Activated naive CD8-positive, alpha-beta T cell treated with anti-CD3 and anti-CD28 coated beads, Interleukin-2, amount 10 ng/mL, durations not matched to agents 7 days and 5 days (primary cell): ENCODE measurements around the gene TNFRSF4. TPM values are rescaled to one million over a fixed set of nuclear protein-coding genes. Genes with fewer than 3 reads are reported as not detected.

Source experiments
- ATAC-seq: fragments of 150-1000 bp; cut with Tn5 transposase; one replicate; pipeline ENCODE4 v1.10.0; 2021; ENCODE audit warnings: low read depth, moderate library complexity
- POLR2A ChIA-PET: fragments of 350-600 bp; sonication (Branson Sonifier 250); formaldehyde crosslinking; loops from one replicate; lab custom pipeline; 2021; ENCODE audit warnings: antibody characterized with exemption; lab: Charles Lee
- DNase-seq: peaks from one replicate; pipeline ENCODE4 v3.0.0; 2021
- H3K27ac Mint-ChIP-seq: one replicate; pipeline ENCODE4 v1.8.0; 2022; ENCODE audit warnings: mild to moderate bottlenecking, mixed read lengths
- H3K27me3 Mint-ChIP-seq: one replicate; pipeline ENCODE4 v1.8.0; 2022; ENCODE audit warnings: mild to moderate bottlenecking, moderate library complexity, mixed read lengths
- H3K36me3 Mint-ChIP-seq: one replicate; pipeline ENCODE4 v1.8.0; 2021; ENCODE audit warnings: mild to moderate bottlenecking, mixed read lengths
- H3K4me1 Mint-ChIP-seq: one replicate; pipeline ENCODE4 v1.8.0; 2021; ENCODE audit warnings: mixed read lengths
- H3K4me3 Mint-ChIP-seq: one replicate; pipeline ENCODE4 v1.8.0; 2022; ENCODE audit warnings: mild to moderate bottlenecking, moderate library complexity, mixed read lengths
- H3K9me3 Mint-ChIP-seq: one replicate; pipeline ENCODE4 v1.8.0; 2021; ENCODE audit warnings: mixed read lengths
- total RNA-seq, 2 experiments: library from RNA; stranded (reverse); gene quantifications; one replicate each; pipeline ENCODE4 v1.2.3, GENCODE V29; 2021

The TNFRSF4 gene
- 1 to 10 TPM; 2.4 to 3.1 TPM for total RNA-seq

GRCh38 chr1:1213345-1214265 lies at the start of gene TNFRSF4:
Gene TNFRSF4 (minus strand): TSS chr1:1214153. CDS start chr1:1214127, 26 bp downstream.
- H3K27me3 Mint-ChIP-seq: no peaks in the 10 kb centered on the region
- peaks cover 11% of the 10 kb centered on the region for H3K4me1 Mint-ChIP-seq
- peak within 1 kb of the TSS; percentile 38 for H3K27ac Mint-ChIP-seq
- H3K9me3 Mint-ChIP-seq: no peaks in the 10 kb centered on the region
- ATAC-seq (peak; percentile 15), DNase-seq (no peak)
- POLR2A ChIA-PET: interaction anchor here (1.0 to 1.3 kb wide), 2 partner anchors 16 to 201 kb away, joined by 3 read pairs; no protein-coding TSS in a partner anchor
- H3K4me3 Mint-ChIP-seq: peak within 1 kb of the TSS; percentile 28
- peaks cover 3% of the 10 kb centered on the region for H3K36me3 Mint-ChIP-seq

GRCh38 chr1:1262758-1263157 lies 48.8 kb upstream of the TNFRSF4 start:
- Mint-ChIP-seq H3K4me1 (peaks cover 13% of the 10 kb centered on the region), H3K4me3 (no peak overlapping the region), H3K36me3 (peaks cover 21% of the 10 kb centered on the region), H3K27ac (no peak overlapping the region), H3K27me3 (no peaks in the 10 kb centered on the region), H3K9me3 (no peaks in the 10 kb centered on the region)
- POLR2A ChIA-PET: interaction anchor here (1.0 kb wide), 1 partner anchor 32 kb away, joined by 3 read pairs; no protein-coding TSS in a partner anchor
- DNase-seq (no peak), ATAC-seq (no peak)

GRCh38 chr1:1262071-1262470 lies 48.1 kb upstream of the TNFRSF4 start:
- H3K4me3 Mint-ChIP-seq: no peak overlapping the region
- DNase-seq (no peak), ATAC-seq (no peak)
- H3K27ac Mint-ChIP-seq: no peak overlapping the region
- no peaks in the 10 kb centered on the region for H3K27me3 Mint-ChIP-seq
- H3K9me3 Mint-ChIP-seq: no peaks in the 10 kb centered on the region
- peaks cover 12% of the 10 kb centered on the region for H3K4me1 Mint-ChIP-seq
- peaks cover 21% of the 10 kb centered on the region for H3K36me3 Mint-ChIP-seq
- POLR2A ChIA-PET: interaction anchor here (0.6 to 0.7 kb wide), 3 partner anchors 11 to 148 kb away, joined by 3 to 4 read pairs (median 3); no protein-coding TSS in a partner anchor

- ATAC-seq (peak; percentile 45), DNase-seq (no peak)
- peaks cover 24% of the 10 kb centered on the region for H3K36me3 Mint-ChIP-seq
- peak overlapping the region; percentile 32 for H3K4me3 Mint-ChIP-seq
- peak overlapping the region; percentile 83 for H3K27ac Mint-ChIP-seq
- no peaks in the 10 kb centered on the region for H3K27me3 Mint-ChIP-seq
- POLR2A ChIA-PET: interaction anchor here (0.7 kb wide), 2 partner anchors 18 to 147 kb away, joined by 3 to 4 read pairs; no protein-coding TSS in a partner anchor
- no peaks in the 10 kb centered on the region for H3K9me3 Mint-ChIP-seq
- peaks cover 11% of the 10 kb centered on the region for H3K4me1 Mint-ChIP-seq
Measured at GRCh38 chr1:1260843-1261560, 47.0 kb upstream of the TNFRSF4 start.

GRCh38 chr1:1259951-1260600 lies 46.1 kb upstream of the TNFRSF4 start:
- peaks cover 24% of the 10 kb centered on the region for H3K36me3 Mint-ChIP-seq
- H3K4me1 Mint-ChIP-seq: peaks cover 11% of the 10 kb centered on the region
- no peaks in the 10 kb centered on the region for H3K27me3 Mint-ChIP-seq
- ATAC-seq (no peak), DNase-seq (no peak)
- H3K4me3 Mint-ChIP-seq: no peak overlapping the region
- POLR2A ChIA-PET: no interaction called here
- no peaks in the 10 kb centered on the region for H3K9me3 Mint-ChIP-seq
- no peak overlapping the region for H3K27ac Mint-ChIP-seq

- ATAC-seq (no peak), DNase-seq (no peak)
- POLR2A ChIA-PET: no interaction called here
- H3K27me3 Mint-ChIP-seq: no peaks in the 10 kb centered on the region
- no peak overlapping the region for H3K27ac Mint-ChIP-seq
- H3K36me3 Mint-ChIP-seq: peaks cover 22% of the 10 kb centered on the region
- peaks cover 11% of the 10 kb centered on the region for H3K4me1 Mint-ChIP-seq
- H3K9me3 Mint-ChIP-seq: no peaks in the 10 kb centered on the region
- H3K4me3 Mint-ChIP-seq: no peak overlapping the region
Measured at GRCh38 chr1:1259540-1259939, 45.6 kb upstream of the TNFRSF4 start.

GRCh38 chr1:1259119-1259488 lies 45.2 kb upstream of the TNFRSF4 start:
- H3K4me1 Mint-ChIP-seq: peaks cover 11% of the 10 kb centered on the region
- peaks cover 22% of the 10 kb centered on the region for H3K36me3 Mint-ChIP-seq
- DNase-seq (no peak), ATAC-seq (no peak)
- POLR2A ChIA-PET: no interaction called here
- no peak overlapping the region for H3K4me3 Mint-ChIP-seq
- H3K9me3 Mint-ChIP-seq: no peaks in the 10 kb centered on the region
- H3K27ac Mint-ChIP-seq: no peak overlapping the region
- no peaks in the 10 kb centered on the region for H3K27me3 Mint-ChIP-seq

- Mint-ChIP-seq H3K36me3 (peaks cover 26% of the 10 kb centered on the region), H3K27me3 (no peaks in the 10 kb centered on the region), H3K9me3 (no peaks in the 10 kb centered on the region), H3K4me3 (no peak overlapping the region), H3K4me1 (peaks cover 8% of the 10 kb centered on the region), H3K27ac (no peak overlapping the region)
- no peak for ATAC-seq
- DNase-seq: no peak
- POLR2A ChIA-PET: no interaction called here
Measured at GRCh38 chr1:1256956-1257871, 43.3 kb upstream of the TNFRSF4 start.

GRCh38 chr1:1255611-1256010 lies 41.7 kb upstream of the TNFRSF4 start:
- Mint-ChIP-seq H3K4me3 (no peak overlapping the region), H3K27me3 (no peaks in the 10 kb centered on the region), H3K4me1 (peaks cover 9% of the 10 kb centered on the region), H3K27ac (peak overlapping the region; percentile 34), H3K36me3 (peaks cover 23% of the 10 kb centered on the region), H3K9me3 (no peaks in the 10 kb centered on the region)
- DNase-seq (no peak), ATAC-seq (no peak)
- POLR2A ChIA-PET: interaction anchor here (0.8 kb wide), 1 partner anchor 18 kb away, joined by 3 read pairs; the partner anchor contains the start of gene UBE2J2

- H3K36me3 Mint-ChIP-seq: peaks cover 23% of the 10 kb centered on the region
- H3K27me3 Mint-ChIP-seq: no peaks in the 10 kb centered on the region
- H3K27ac Mint-ChIP-seq: no peak overlapping the region
Measured at GRCh38 chr1:1255078-1255477, 41.1 kb upstream of the TNFRSF4 start.

GRCh38 chr1:1254667-1254998 lies 40.7 kb upstream of the TNFRSF4 start:
- Mint-ChIP-seq H3K27me3 (no peaks in the 10 kb centered on the region), H3K36me3 (peaks cover 19% of the 10 kb centered on the region), H3K27ac (no peak overlapping the region), H3K4me3 (no peak overlapping the region), H3K9me3 (no peaks in the 10 kb centered on the region), H3K4me1 (peaks cover 16% of the 10 kb centered on the region)
- POLR2A ChIA-PET: interaction anchor here (0.7 kb wide), 1 partner anchor 18 kb away, joined by 3 read pairs; no protein-coding TSS in a partner anchor
- no peak for DNase-seq
- no peak for ATAC-seq

More at GRCh38 chr1:1255078-1255477, 41.1 kb upstream of the TNFRSF4 start:
- Mint-ChIP-seq H3K9me3 (no peaks in the 10 kb centered on the region), H3K4me1 (peaks cover 13% of the 10 kb centered on the region), H3K4me3 (no peak overlapping the region)
- DNase-seq (no peak), ATAC-seq (no peak)
- POLR2A ChIA-PET: interaction anchor here (0.7 kb wide), 1 partner anchor 18 kb away, joined by 3 read pairs; no protein-coding TSS in a partner anchor

- no peak for DNase-seq
- ATAC-seq: no peak
- POLR2A ChIA-PET: interaction anchor here (0.7 kb wide), 1 partner anchor 17 kb away, joined by 3 read pairs; no protein-coding TSS in a partner anchor
- Mint-ChIP-seq H3K27me3 (no peaks in the 10 kb centered on the region), H3K4me1 (peaks cover 16% of the 10 kb centered on the region), H3K4me3 (no peak overlapping the region), H3K36me3 (peaks cover 15% of the 10 kb centered on the region), H3K9me3 (no peaks in the 10 kb centered on the region), H3K27ac (no peak overlapping the region)
Measured at GRCh38 chr1:1253972-1254666, 40.2 kb upstream of the TNFRSF4 start.
